NOMO-1 treated with dmso at 0.1 percent for 144 hours (cell line): ENCODE results near the gene LTBP2.

Source experiments
- DNase-seq: peaks from one replicate; lab custom pipeline; 2025; ENCODE audit not compliant: unreplicated experiment; lab: John Stamatoyannopoulos, UW

LTBP2 gene

GRCh38 chr14:74491956-74492775 is 119.9 kb downstream of the LTBP2 start:
- no peak for DNase-seq

GRCh38 chr14:74490486-74490885 is 121.6 kb downstream of the LTBP2 start:
- no peak for DNase-seq

GRCh38 chr14:74488786-74489397 is 123.1 kb downstream of the LTBP2 start:
- peak; percentile 28 for DNase-seq

GRCh38 chr14:74486164-74486563 is 125.9 kb downstream of the LTBP2 start:
- DNase-seq = no peak

GRCh38 chr14:74483321-74483720 is 128.7 kb downstream of the LTBP2 start:
- no peak for DNase-seq

GRCh38 chr14:74482571-74482970 is 129.5 kb downstream of the LTBP2 start:
- DNase-seq = no peak

GRCh38 chr14:74480046-74480445 is 132.0 kb downstream of the LTBP2 start:
- no peak for DNase-seq

GRCh38 chr14:74478996-74479635 is 132.9 kb downstream of the LTBP2 start:
- DNase-seq = no peak

- DNase-seq = no peak
Observed at GRCh38 chr14:74476607-74477006, 135.4 kb downstream of the LTBP2 start.

- DNase-seq = no peak
Observed at GRCh38 chr14:74476107-74476506, 135.9 kb downstream of the LTBP2 start.

- DNase-seq = no peak
Observed at GRCh38 chr14:74475678-74476077, 136.4 kb downstream of the LTBP2 start.

- DNase-seq = no peak
Observed at GRCh38 chr14:74474376-74474775, 137.7 kb downstream of the LTBP2 start.

- DNase-seq = no peak
Observed at GRCh38 chr14:74472601-74473000, 139.4 kb downstream of the LTBP2 start.

GRCh38 chr14:74469548-74470518 is 142.2 kb downstream of the LTBP2 start:
- DNase-seq = no peak

GRCh38 chr14:74468513-74468912 is 143.5 kb downstream of the LTBP2 start:
- DNase-seq = no peak

GRCh38 chr14:74465335-74465734 is 146.7 kb downstream of the LTBP2 start:
- no peak for DNase-seq

GRCh38 chr14:74464785-74465184 is 147.3 kb downstream of the LTBP2 start:
- no peak for DNase-seq

GRCh38 chr14:74463697-74464096 is 148.3 kb downstream of the LTBP2 start:
- DNase-seq = no peak

- no peak for DNase-seq
Observed at GRCh38 chr14:74462993-74463392, 149.0 kb downstream of the LTBP2 start.

- no peak for DNase-seq
Observed at GRCh38 chr14:74459976-74460375, 152.1 kb downstream of the LTBP2 start.
